Activated CD8-positive, alpha-beta memory T cell treated with anti-CD3 and anti-CD28 coated beads for 48 hours (primary cell): ENCODE results near the gene CTSD.

Source experiments
- DNase-seq, 3 experiments: peaks; one replicate each; pipeline ENCODE4 v3.0.0-alpha.2; 2020; ENCODE audit warnings: low read depth in 2 of 3, low spot score in 2 of 3

Gene CTSD

GRCh38 chr11:1731451-1732059 is 32.2 kb downstream of the CTSD start:
- no peak for DNase-seq

GRCh38 chr11:1730059-1730629 is 33.6 kb downstream of the CTSD start:
- DNase-seq, result no peak

- no peak for DNase-seq
Measured at GRCh38 chr11:1729692-1730011, 34.1 kb downstream of the CTSD start.

GRCh38 chr11:1728931-1729691 is 34.6 kb downstream of the CTSD start:
- DNase-seq, result no peak

- DNase-seq, result no peak
Measured at GRCh38 chr11:1728301-1728700, 35.4 kb downstream of the CTSD start.

- DNase-seq, result no peak
Measured at GRCh38 chr11:1727861-1728260, 35.9 kb downstream of the CTSD start.

- no peak for DNase-seq
Measured at GRCh38 chr11:1727096-1727690, 36.5 kb downstream of the CTSD start.

GRCh38 chr11:1719781-1720180 is 43.9 kb downstream of the CTSD start:
- DNase-seq, result no peak

GRCh38 chr11:1718326-1718725 is 45.4 kb downstream of the CTSD start:
- DNase-seq, result no peak

GRCh38 chr11:1717745-1718144 is 46.0 kb downstream of the CTSD start:
- DNase-seq, result no peak

- no peak for DNase-seq
Measured at GRCh38 chr11:1714908-1715885, 48.5 kb downstream of the CTSD start.

- no peak for DNase-seq
Measured at GRCh38 chr11:1708716-1709115, 55.0 kb downstream of the CTSD start.

- DNase-seq, result no peak
Measured at GRCh38 chr11:1707751-1708150, 56.0 kb downstream of the CTSD start.

GRCh38 chr11:1706634-1707400 is 56.9 kb downstream of the CTSD start:
- no peak for DNase-seq

GRCh38 chr11:1705126-1706052 is 58.3 kb downstream of the CTSD start:
- no peak for DNase-seq

GRCh38 chr11:1703146-1703545 is 60.6 kb downstream of the CTSD start:
- no peak for DNase-seq
